HG03520 (cell line): ENCODE data around the gene AAK1.
"Not testable (repeated sequence)": the region's sequence is repeated elsewhere in the genome, so short reads cannot be mapped to it uniquely, and the experiment has no call there.

Experiments used
- ATAC-seq: cut with Tn5 transposase; IDR thresholded peaks from one replicate; pipeline ENCODE4 v1.9.1; 2021; ENCODE audit warnings: mild to moderate bottlenecking, moderate library complexity; ENCODE audit not compliant: unreplicated experiment

AAK1 gene

DNA sequence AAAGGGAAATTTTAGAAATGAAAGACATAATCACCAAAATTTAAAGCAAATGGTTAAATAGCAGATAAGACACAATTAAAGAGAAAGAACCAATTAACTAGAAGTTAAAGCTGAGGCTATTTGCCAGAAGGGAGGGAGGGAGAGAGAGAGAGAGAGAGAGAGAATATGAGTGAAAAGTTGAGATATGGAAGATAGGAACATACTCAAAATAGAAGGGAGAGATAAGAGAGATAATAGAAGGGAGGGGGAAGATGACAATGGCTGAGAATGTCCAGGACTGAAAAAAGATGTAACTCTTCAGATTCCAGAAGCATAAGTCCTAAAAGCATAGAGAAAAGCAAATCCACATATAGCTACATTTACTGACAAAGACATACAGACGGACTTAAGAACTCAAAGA lies 17.1 kb upstream of the AAK1 start:
- no peak for ATAC-seq

DNA sequence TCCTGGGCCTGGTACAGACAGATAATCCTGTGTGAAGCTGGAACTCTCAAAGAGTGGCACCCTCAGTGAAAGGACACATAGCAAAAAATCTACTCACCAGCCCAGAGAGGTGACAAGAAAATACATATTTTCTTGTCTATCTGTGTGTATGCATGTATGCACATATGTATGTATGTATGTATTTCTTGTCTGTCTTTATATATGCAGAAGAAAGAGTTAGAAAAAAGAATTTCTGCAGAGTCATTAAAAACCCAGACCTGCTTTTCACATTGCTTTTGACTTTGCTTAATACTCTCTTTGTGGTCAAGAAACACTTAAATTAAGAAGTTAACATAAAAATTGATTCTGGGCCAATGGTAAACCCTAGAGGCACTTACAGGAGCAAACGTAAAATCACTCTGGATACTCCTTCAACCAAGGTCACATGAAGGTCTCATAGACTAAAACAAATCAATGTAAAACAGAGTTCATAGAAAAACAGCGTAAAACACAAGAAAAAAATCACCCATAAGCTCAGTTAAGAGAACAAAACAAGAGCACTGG lies 16.5 kb upstream of the AAK1 start:
- ATAC-seq = no peak

DNA sequence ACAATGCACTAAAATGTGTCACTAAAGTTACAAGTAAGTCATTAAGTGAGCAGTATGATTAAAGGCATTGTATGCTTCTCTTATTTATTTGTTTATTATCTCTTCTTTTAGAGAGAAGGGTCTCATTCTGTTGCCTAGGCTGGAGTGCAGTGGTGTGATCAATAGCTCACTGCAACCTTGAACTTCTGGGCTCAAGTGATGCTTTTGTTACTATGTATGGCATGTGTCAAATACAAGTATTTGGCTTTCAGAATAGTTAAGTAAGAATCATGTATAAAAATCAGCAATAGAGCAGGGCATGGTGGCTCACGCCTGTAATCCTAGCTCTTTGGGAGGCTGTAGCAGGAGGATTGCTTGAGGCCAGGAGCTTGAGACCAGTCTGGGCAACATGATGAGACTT lies 15.8 kb upstream of the AAK1 start:
- no peak for ATAC-seq

DNA sequence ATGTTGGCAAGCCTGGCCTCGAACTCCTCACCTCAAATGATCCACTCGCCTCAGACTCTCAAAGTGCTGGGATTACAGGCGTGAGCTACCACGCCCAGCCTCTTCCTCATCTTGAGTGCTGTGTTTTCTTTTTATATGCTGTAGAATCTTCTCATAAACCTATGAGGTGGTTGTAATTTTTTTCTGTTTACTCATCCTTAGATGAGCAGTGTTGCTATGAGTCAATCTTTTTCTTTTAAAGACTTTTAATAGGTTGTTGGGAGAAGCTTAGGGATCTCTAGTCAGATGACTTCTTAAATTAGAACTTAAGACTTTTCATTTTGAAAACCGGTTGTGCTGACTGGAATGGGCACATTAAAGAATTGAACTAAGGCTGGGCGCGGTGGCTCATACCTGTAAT lies 8.7 kb upstream of the AAK1 start:
- ATAC-seq = no peak

GRCh38 chr2:69647196-69647595 lies 3.7 kb upstream of the AAK1 start:
- not testable (repeated sequence) for ATAC-seq

- ATAC-seq = no peak
Observed at GRCh38 chr2:69646714-69647113, 3.2 kb upstream of the AAK1 start.

DNA sequence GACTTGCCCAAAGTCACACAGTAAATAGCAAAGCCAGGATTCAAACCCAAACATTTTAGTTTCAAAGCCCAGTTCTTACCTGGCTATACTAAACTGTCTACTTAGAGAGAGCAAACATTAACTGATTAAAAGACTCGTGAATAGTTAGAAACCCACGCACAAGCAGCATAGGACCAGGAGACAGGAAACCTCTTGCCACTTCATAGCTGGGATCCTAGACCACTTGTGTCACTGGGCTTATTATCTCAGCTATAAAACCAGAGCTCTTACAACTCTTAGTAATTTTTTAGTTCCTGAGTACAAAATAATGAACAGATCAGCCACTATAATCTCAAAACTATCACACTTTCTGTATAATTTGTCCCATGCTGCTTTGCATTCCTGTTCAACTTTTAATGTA lies 2.4 kb upstream of the AAK1 start:
- ATAC-seq = no peak

- ATAC-seq = no peak
Observed at GRCh38 chr2:69645031-69645431, 1.5 kb upstream of the AAK1 start.

GRCh38 chr2:69644506-69644979 lies 1.0 kb upstream of the AAK1 start:
- no peak for ATAC-seq

- no peak for ATAC-seq
Observed at GRCh38 chr2:69642709-69643601, 584 bp downstream of the AAK1 start.

DNA sequence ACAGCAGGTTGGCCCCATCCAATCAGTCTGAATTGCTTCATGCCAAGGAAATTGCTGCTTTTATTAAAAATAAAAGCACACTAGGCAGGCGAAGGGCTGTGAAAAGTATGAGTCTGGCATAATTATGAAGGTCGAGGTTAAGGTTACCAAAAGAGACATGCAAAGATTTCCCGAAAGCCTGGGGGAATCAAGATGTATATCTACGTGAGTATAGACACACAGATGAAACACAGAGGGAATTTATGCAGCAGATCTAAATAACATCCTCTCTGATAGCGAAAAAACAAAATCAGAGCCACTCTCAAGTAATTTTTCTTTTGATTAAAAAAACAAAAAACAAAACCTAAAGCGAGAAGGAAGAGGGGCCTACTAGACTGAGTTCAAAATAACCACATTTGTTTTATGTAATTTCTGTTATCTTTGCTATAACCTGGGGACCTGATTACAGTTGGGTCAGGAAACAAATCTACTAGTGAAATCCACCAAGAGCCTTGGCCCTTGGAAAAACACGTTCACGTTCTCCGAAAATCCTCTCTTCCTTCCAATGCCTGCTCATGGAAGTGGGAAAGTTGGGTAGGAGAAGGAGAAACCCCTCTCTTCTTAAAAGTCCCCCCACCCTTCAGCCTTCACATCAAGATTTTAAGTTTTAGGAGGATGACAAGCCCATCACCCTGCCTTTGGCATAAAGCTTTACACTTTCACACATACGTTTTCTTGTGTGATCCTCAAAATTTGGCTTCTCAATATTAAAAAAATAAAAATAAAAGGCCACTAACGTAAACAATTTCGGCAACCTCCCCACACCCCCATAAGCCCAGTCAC lies 1.4 kb downstream of the AAK1 start:
- no peak for ATAC-seq

GRCh38 chr2:69641471-69641870 lies 2.1 kb downstream of the AAK1 start:
- ATAC-seq = no peak

DNA sequence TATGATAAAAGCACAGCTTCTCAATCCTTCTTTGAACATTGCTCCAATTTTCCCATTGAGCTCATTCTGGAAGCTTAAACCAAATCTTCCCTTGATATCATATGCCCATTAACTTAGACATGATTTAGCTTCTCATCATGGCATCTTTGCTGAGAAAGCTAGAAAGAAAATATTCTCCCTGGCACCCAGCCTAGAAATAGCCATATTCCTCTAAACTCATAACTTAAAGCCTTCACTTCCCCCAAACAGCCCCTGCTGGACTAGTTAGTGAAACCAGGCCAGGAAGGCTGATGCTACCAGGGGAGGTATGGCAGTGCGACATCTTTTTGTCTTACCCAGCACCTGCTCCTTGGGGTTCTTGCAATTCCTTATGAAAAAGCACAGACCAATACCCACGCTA lies 4.3 kb downstream of the AAK1 start:
- ATAC-seq = no peak

- ATAC-seq = no peak
Observed at GRCh38 chr2:69638630-69639029, 4.9 kb downstream of the AAK1 start.

GRCh38 chr2:69637923-69638322 lies 5.6 kb downstream of the AAK1 start:
- no peak for ATAC-seq

DNA sequence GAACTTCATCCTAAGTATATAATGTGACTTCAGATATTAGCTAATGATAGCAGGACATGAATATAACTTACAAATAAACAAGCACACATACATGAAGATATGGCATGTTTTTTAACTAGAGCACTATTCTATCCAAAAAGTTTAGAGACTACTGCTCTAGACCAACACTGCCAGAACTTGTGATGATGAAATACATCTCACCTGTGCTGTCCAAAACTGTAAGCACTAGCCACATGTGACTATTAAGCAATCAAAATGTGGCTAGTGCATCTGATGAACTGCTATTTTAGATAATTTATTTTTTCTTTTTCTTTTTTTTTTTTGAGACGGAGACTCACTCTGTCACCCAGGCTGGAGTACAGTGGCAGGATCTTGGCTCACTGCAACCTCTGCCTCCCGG lies 7.1 kb downstream of the AAK1 start:
- no peak for ATAC-seq

DNA sequence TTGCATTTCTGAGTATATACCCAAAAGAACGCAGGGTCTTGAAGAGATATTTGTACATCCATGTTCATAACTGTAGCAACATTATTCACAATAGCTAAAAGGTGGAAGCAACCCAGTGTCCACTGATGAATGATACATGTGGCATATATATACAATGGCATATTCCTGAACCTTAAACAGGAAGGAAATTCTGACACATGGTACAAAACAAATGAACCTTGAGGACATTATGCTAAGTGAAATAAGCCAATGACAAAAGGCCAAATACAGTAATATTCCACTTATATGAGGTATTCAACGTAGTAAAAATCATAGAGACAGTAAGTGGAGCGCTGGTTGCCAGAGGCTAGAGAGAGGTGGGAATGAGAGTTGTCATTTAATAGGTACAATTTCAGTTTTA lies 8.1 kb downstream of the AAK1 start:
- no peak for ATAC-seq

GRCh38 chr2:69634196-69634821 lies 9.2 kb downstream of the AAK1 start:
- no peak for ATAC-seq

DNA sequence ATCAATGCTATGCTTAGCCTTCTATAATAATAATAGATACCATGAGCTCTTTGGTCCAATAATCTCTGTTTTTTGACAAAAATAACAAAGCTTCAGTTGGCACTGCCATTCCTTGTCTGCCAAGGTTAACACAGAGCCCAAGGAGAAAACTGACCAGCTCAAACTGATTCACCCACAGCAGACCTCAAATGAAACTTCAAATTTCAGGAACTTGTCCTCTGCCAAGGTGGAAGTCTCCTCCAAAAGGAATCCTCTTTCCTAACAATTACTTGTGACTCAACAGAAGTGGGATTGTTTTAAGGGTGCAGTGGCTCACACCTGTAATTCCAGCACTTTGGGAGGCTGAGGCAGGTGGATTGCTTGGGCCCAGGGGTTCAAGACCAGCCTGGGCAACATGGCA lies 12.1 kb downstream of the AAK1 start:
- no peak for ATAC-seq

DNA sequence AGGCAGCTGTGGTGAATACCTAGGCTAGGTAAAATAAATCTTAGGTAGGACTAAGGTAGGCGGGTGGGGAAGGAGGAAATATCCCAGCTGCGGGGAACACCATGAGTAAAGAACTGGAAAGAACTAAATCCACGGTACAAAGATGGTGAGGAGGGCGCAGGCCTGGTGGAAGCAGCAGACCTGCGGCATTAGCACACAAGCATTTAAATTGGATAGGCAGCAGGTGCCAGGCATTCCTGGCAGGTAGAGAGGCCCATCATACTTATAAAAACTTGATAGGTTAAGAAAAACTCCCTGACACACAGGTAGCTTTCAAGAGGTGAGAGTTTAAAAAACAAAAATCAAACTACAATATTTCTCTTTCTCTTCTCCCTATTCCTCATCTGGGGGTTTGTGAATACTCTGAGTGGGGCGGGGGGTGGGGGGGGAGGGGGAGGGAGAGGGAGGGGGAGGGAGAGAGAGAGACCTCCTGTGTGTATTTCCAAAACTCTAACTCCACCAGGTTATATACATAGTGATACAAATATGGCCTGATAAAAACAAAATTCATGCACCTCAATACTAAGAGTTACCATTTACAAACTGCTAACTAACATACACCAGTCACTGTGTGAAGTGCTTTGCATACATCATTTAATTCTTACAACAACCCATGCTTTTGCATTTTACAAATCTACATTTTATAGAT lies 13.5 kb downstream of the AAK1 start:
- ATAC-seq = no peak
